Activated CD4-positive, alpha-beta T cell treated with anti-CD3 and anti-CD28 coated beads, Interleukin-10, Interleukin-2, amounts not matched to agents 100 ng/mL and 50 ng/mL, durations not matched to agents 16 hours and 8 hours (primary cell): Measurements from ENCODE around the gene TCF7L2.

Experiments used
- DNase-seq: peaks from one replicate; pipeline ENCODE4 v3.0.0-alpha.2; 2020

TCF7L2 gene

GRCh38 chr10:112949875-112950507, at the start of gene TCF7L2:
Gene TCF7L2, plus strand, starts transcription at chr10:112950247. Its CDS starts 510 bp downstream, at chr10:112950757.
- DNase-seq = peak; percentile 55

- DNase-seq = no peak
Measured at GRCh38 chr10:112902730-112903129, 47.3 kb upstream of the TCF7L2 start.

GRCh38 chr10:112904000-112904399, 46.0 kb upstream of the TCF7L2 start:
- no peak for DNase-seq

GRCh38 chr10:112906945-112907344, 43.1 kb upstream of the TCF7L2 start:
- no peak for DNase-seq

- DNase-seq = no peak
Measured at GRCh38 chr10:112907893-112908292, 42.2 kb upstream of the TCF7L2 start.

GRCh38 chr10:112911206-112911605, 38.8 kb upstream of the TCF7L2 start:
- no peak for DNase-seq

- DNase-seq = no peak
Measured at GRCh38 chr10:112912410-112912928, 37.6 kb upstream of the TCF7L2 start.

- DNase-seq = no peak
Measured at GRCh38 chr10:112913255-112913654, 36.8 kb upstream of the TCF7L2 start.

GRCh38 chr10:112913661-112914287, 36.3 kb upstream of the TCF7L2 start:
- DNase-seq = no peak

GRCh38 chr10:112914288-112914952, 35.6 kb upstream of the TCF7L2 start:
- DNase-seq = no peak

- DNase-seq = no peak
Measured at GRCh38 chr10:112915590-112916572, 34.2 kb upstream of the TCF7L2 start.

GRCh38 chr10:112917681-112918080, 32.4 kb upstream of the TCF7L2 start:
- no peak for DNase-seq

- no peak for DNase-seq
Measured at GRCh38 chr10:112918771-112919170, 31.3 kb upstream of the TCF7L2 start.

- no peak for DNase-seq
Measured at GRCh38 chr10:112919721-112920120, 30.3 kb upstream of the TCF7L2 start.

GRCh38 chr10:112926906-112927688, 22.9 kb upstream of the TCF7L2 start:
- no peak for DNase-seq

GRCh38 chr10:112927980-112928379, 22.1 kb upstream of the TCF7L2 start:
- no peak for DNase-seq

- no peak for DNase-seq
Measured at GRCh38 chr10:112932658-112933057, 17.4 kb upstream of the TCF7L2 start.

GRCh38 chr10:112934193-112934592, 15.9 kb upstream of the TCF7L2 start:
- DNase-seq = no peak

GRCh38 chr10:112938808-112939482, 11.1 kb upstream of the TCF7L2 start:
- no peak for DNase-seq

GRCh38 chr10:112945811-112946210, 4.2 kb upstream of the TCF7L2 start:
- no peak for DNase-seq

GRCh38 chr10:112946649-112947048, 3.4 kb upstream of the TCF7L2 start:
- no peak for DNase-seq
